HCT116 (cell line): Measurements from ENCODE around the gene DNAJC10. TPM values are rescaled to one million over a fixed set of nuclear protein-coding genes. Genes with fewer than 3 reads are reported as not detected.

Experiments
- ATAC-seq: fragments of 200-7000 bp; cut with Tn5 transposase; 2 replicates; pipeline ENCODE4 v1.9.1; 2020; ENCODE audit warnings: mild to moderate bottlenecking, moderate library complexity
- Bru-seq: library from RNA; stranded (reverse); fragments of 400-500 nt; gene quantifications from one replicate; lab custom pipeline; 2021; lab: Mats Ljungman, UMichigan
- BruChase-seq, 2 experiments: library from RNA; stranded (reverse); fragments of 400-500 nt; gene quantifications; one replicate each; lab custom pipeline; 2021; lab: Mats Ljungman, UMichigan
- BruUV-seq: library from RNA; stranded (reverse); fragments of 400-500 nt; replicated peaks from 2 replicates; lab custom pipeline; 2021; lab: Mats Ljungman, UMichigan
- CTCF ChIA-PET: fragments of 300-600 bp; sonication (Branson Sonifier 250); formaldehyde crosslinking; loops from one replicate; lab custom pipeline; 2021; ENCODE audit warnings: antibody characterized with exemption; lab: Charles Lee
- POLR2A ChIA-PET: fragments of 300-600, 350-600 bp; sonication (Branson Sonifier 250); formaldehyde crosslinking; loops from one replicate; lab custom pipeline; 2021; ENCODE audit warnings: antibody characterized with exemption; lab: Charles Lee
- RAD21 ChIA-PET, 2 experiments: fragments of 300-600 bp; sonication (Branson Sonifier 250); formaldehyde crosslinking; loops; one replicate each; lab custom pipeline; 2023; ENCODE audit warnings: low total read pairs in 2 of 2; ENCODE audit not compliant: uncharacterized antibody in 2 of 2, unreplicated experiment in 2 of 2, low non-redundant PET in 1 of 2; lab: Charles Lee
- DNase-seq: peaks from one replicate; pipeline ENCODE4 v3.0.0-alpha.2; 2010; ENCODE audit warnings: low read depth, low spot score
- H2AFZ ChIP-seq: fragments of 200-600 bp; shearing (Covaris generic), sonication (generic); 2 replicates; pipeline ENCODE4 v1.6.1; 2017; ENCODE audit warnings: low read depth, mixed run types, mixed read lengths, antibody characterized with exemption, low read length; ENCODE audit not compliant: poor library complexity, severe bottlenecking
- H3K27ac ChIP-seq: 2 replicates; pipeline ENCODE4 v1.5.1; 2012; ENCODE audit warnings: low read depth, low read length
- H3K27me3 ChIP-seq: fragments of 200-600 bp; sonication (generic); 2 replicates; pipeline ENCODE4 v1.6.1; 2016; ENCODE audit warnings: mixed run types, low read length, mixed read lengths; ENCODE audit not compliant: insufficient read depth
- H3K36me3 ChIP-seq, 2 experiments: fragments of 200-500 bp in 1 of 2; fragments of 200-600 bp in 1 of 2; sonication (Bioruptor generic) in 1 of 2; sonication (generic) in 1 of 2; 2 replicates each; pipeline versions ENCODE4 v1.5.1 to v1.6.1; 2014 to 2016; ENCODE audit warnings: low read length in 2 of 2, inconsistent platforms in 1 of 2, mixed read lengths in 1 of 2, mixed run types in 1 of 2; ENCODE audit not compliant: insufficient read depth in 2 of 2, control insufficient read depth in 1 of 2
- H3K4me1 ChIP-seq, 2 experiments: fragments of 200-600 bp in 1 of 2; sonication (generic) in 1 of 2; 2 replicates each; pipeline versions ENCODE4 v1.5.1 to v1.6.1; 2012 to 2017; ENCODE audit warnings: low read length in 2 of 2, inconsistent platforms in 1 of 2, mild to moderate bottlenecking in 1 of 2, mixed read lengths in 1 of 2, mixed run types in 1 of 2, moderate library complexity in 1 of 2; ENCODE audit not compliant: insufficient read depth in 2 of 2, control insufficient read depth in 1 of 2
- H3K4me2 ChIP-seq: fragments of 200-600 bp; sonication (generic); 2 replicates; pipeline ENCODE4 v1.6.1; 2017; ENCODE audit warnings: mixed run types, low read length, mixed read lengths
- H3K4me3 ChIP-seq, 2 experiments: fragments of 200-600 bp in 1 of 2; sonication (generic) in 1 of 2; replicated peaks in 1 of 2; 2 replicates each; pipeline ENCODE4 v1.5.1; 2011 to 2016; ENCODE audit warnings: low read length in 2 of 2, control low read depth in 1 of 2, low read depth in 1 of 2, mild to moderate bottlenecking in 1 of 2, mixed read lengths in 1 of 2, mixed run types in 1 of 2
- H3K79me2 ChIP-seq: fragments of 200-600 bp; sonication (generic); 2 replicates; pipeline ENCODE4 v1.6.1; 2017; ENCODE audit warnings: mild to moderate bottlenecking, mixed run types, low read length, moderate library complexity, mixed read lengths; ENCODE audit not compliant: insufficient read depth
- H3K9ac ChIP-seq: fragments of 200-600 bp; sonication (generic); 2 replicates; pipeline ENCODE4 v1.6.1; 2016; ENCODE audit warnings: low read length, mixed read lengths
- H3K9me2 ChIP-seq: fragments of 200-600 bp; sonication (generic), shearing (Covaris generic); 2 replicates; pipeline ENCODE4 v1.6.1; 2017; ENCODE audit warnings: mixed run types, mild to moderate bottlenecking, moderate library complexity; ENCODE audit not compliant: insufficient read depth
- H3K9me3 ChIP-seq, 2 experiments: fragments of 200-500 bp in 1 of 2; fragments of 200-600 bp in 1 of 2; sonication (Bioruptor generic) in 1 of 2; sonication (generic) in 1 of 2; 2 replicates each; pipeline ENCODE4 v1.6.1; 2014 to 2017; ENCODE audit warnings: low read length in 2 of 2, mixed read lengths in 2 of 2, inconsistent platforms in 1 of 2, low read depth in 1 of 2, mild to moderate bottlenecking in 1 of 2, mixed run types in 1 of 2, moderate library complexity in 1 of 2; ENCODE audit not compliant: control insufficient read depth in 1 of 2, insufficient read depth in 1 of 2
- H4K20me1 ChIP-seq: fragments of 200-600 bp; sonication (generic), shearing (Covaris generic); 2 replicates; pipeline ENCODE4 v1.6.1; 2017; ENCODE audit warnings: mixed run types, mild to moderate bottlenecking, moderate library complexity; ENCODE audit not compliant: insufficient read depth
- CBX3 ChIP-seq: IDR thresholded peaks from 2 replicates; pipeline ENCODE4 v1.6.1; 2012; ENCODE audit warnings: low read depth
- CEBPB ChIP-seq: IDR thresholded peaks from 2 replicates; pipeline ENCODE4 v1.6.1; 2012; ENCODE audit warnings: low read depth
- EGR1 ChIP-seq: IDR thresholded peaks from 2 replicates; pipeline ENCODE4 v1.6.1; 2012; ENCODE audit warnings: low read depth
- ELF1 ChIP-seq: IDR thresholded peaks from 2 replicates; pipeline ENCODE4 v1.6.1; 2012; ENCODE audit warnings: low read depth, borderline replicate concordance
- EZH2phosphoT487 ChIP-seq: fragments of 200-600 bp; IDR thresholded peaks from 2 replicates; pipeline ENCODE4 v1.6.1; 2018; ENCODE audit warnings: antibody characterized with exemption, borderline replicate concordance
- FOSL1 ChIP-seq: IDR thresholded peaks from 2 replicates; pipeline ENCODE4 v1.6.1; 2012; ENCODE audit warnings: low read depth
- POLR2A ChIP-seq: IDR thresholded peaks from 2 replicates; pipeline ENCODE4 v1.7.0; 2011; ENCODE audit warnings: borderline replicate concordance; ENCODE audit not compliant: insufficient read depth, insufficient read length; ENCODE audit errors: extremely low read depth
- POLR2AphosphoS5 ChIP-seq: IDR thresholded peaks from 2 replicates; pipeline ENCODE4 v1.6.1; 2011; ENCODE audit warnings: mild to moderate bottlenecking, low read depth, low read length, moderate library complexity
- SIN3A ChIP-seq: IDR thresholded peaks from 2 replicates; pipeline ENCODE4 v1.6.1; 2012; ENCODE audit warnings: low read depth
- SP1 ChIP-seq: IDR thresholded peaks from 2 replicates; pipeline ENCODE4 v1.6.1; 2012; ENCODE audit warnings: low read depth
- TCF7L2 ChIP-seq: IDR thresholded peaks from 2 replicates; pipeline ENCODE4 v1.7.0; 2011; ENCODE audit warnings: borderline replicate concordance, inconsistent platforms; ENCODE audit not compliant: insufficient read depth, insufficient read length; ENCODE audit errors: extremely low read depth
- ZNF274 ChIP-seq: fragments of 200-500 bp; sonication (Bioruptor generic); IDR thresholded peaks from 2 replicates; pipeline ENCODE4 v1.6.1; 2014; ENCODE audit warnings: mild to moderate bottlenecking, low read depth, low read length, inconsistent platforms
- intact Hi-C: fragments of 100-400 bp; cut with micrococcal nuclease; formaldehyde crosslinking; loops from 2 replicates; pipeline ENCODE4 v1.10.0; 2022
- long read RNA-seq: library from polyadenylated mRNA; unstranded; transcript quantifications from one replicate; pipeline ENCODE4 v2.0.0, GENCODE V29; 2021; ENCODE audit not compliant: unreplicated experiment
- polyA plus RNA-seq: library from polyadenylated mRNA; unstranded; fragments of >200 nt; gene quantifications from 2 replicates; pipeline ENCODE4 v1.2.1, GENCODE V29; 2012; ENCODE audit warnings: missing spikeins
- total RNA-seq: library from RNA; stranded (reverse); gene quantifications from one replicate; pipeline ENCODE4 v1.2.1, GENCODE V29; 2021; ENCODE audit not compliant: unreplicated experiment
- TF ChIP-seq, protein P1 (sequence below): IDR thresholded peaks from 2 replicates; pipeline ENCODE4 v1.6.1; 2012; ENCODE audit warnings: low read depth
- TF ChIP-seq, protein P2 (sequence below), 3 experiments: fragments of 200-600 bp in 1 of 3; sonication (generic) in 1 of 3; IDR thresholded peaks in 2 of 3; conservative IDR thresholded peaks in 1 of 3; 2 replicates each; pipeline ENCODE4 v1.5.1; 2012 to 2017; ENCODE audit warnings: low read depth in 2 of 3, low read length in 2 of 3, antibody characterized with exemption in 1 of 3, borderline replicate concordance in 1 of 3, control low read depth in 1 of 3, mild to moderate bottlenecking in 1 of 3, mixed read lengths in 1 of 3, mixed run types in 1 of 3, moderate library complexity in 1 of 3; ENCODE audit not compliant: insufficient read depth in 1 of 3
- TF ChIP-seq, protein P3 (sequence below): IDR thresholded peaks from 2 replicates; pipeline ENCODE4 v1.6.1; 2012

The DNAJC10 gene, protein sequence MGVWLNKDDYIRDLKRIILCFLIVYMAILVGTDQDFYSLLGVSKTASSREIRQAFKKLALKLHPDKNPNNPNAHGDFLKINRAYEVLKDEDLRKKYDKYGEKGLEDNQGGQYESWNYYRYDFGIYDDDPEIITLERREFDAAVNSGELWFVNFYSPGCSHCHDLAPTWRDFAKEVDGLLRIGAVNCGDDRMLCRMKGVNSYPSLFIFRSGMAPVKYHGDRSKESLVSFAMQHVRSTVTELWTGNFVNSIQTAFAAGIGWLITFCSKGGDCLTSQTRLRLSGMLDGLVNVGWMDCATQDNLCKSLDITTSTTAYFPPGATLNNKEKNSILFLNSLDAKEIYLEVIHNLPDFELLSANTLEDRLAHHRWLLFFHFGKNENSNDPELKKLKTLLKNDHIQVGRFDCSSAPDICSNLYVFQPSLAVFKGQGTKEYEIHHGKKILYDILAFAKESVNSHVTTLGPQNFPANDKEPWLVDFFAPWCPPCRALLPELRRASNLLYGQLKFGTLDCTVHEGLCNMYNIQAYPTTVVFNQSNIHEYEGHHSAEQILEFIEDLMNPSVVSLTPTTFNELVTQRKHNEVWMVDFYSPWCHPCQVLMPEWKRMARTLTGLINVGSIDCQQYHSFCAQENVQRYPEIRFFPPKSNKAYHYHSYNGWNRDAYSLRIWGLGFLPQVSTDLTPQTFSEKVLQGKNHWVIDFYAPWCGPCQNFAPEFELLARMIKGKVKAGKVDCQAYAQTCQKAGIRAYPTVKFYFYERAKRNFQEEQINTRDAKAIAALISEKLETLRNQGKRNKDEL
- 80.4 TPM for total RNA-seq
- 18.5 and 26.7 TPM in 2 replicates for polyA plus RNA-seq
- Bru-seq, nascent RNA: percentile 83 among the genes with signal in this experiment
- percentile 89 among the genes with signal in this experiment for BruChase-seq, experiment 1, labeled RNA remaining after a 6-hour chase
- BruChase-seq, experiment 2, labeled RNA remaining after a 2-hour chase: percentile 86 among the genes with signal in this experiment
- long read RNA-seq, full-length matches to known transcripts: 70 of 157 reads
- long read RNA-seq, partial matches to known transcripts: 15 of 157 reads
- long read RNA-seq, other reads (novel, unspliced or antisense): 72 of 157 reads

DNA sequence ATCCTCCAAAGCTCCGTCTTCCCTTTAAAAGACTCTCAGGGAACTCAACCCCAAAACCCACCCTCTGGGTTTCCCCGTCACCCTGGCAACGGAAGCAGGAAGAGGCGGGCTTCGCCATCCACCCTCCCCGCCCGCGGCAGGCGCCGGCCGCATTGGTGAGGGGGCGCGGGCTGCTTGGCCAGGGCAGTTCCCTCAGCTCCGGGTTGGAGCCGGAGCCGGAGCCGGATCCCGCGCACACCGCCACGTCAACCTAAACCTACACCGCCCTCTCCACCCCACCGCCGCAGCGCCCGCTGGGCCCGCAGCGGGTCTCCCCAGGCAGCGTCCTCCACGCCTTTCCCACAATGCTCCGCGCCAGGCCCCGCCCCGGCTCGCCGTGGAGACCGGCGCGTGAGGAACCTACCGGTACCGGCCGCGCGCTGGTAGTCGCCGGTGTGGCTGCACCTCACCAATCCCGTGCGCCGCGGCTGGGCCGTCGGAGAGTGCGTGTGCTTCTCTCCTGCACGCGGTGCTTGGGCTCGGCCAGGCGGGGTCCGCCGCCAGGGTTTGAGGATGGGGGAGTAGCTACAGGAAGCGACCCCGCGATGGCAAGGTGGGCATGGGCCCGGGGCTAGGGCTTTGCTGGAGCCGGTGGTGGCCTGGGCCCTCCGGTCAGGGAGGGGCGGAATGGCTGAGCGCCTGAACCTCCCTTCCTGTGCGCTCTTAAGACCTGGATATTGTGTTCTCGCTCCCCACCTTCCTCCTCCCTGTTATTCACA lies at the start of gene DNAJC10:
DNAJC10 (plus strand) TSS at position 366 of the 758 bp plus-strand sequence. CDS start 1,830 bp downstream, outside the sequence.
- H3K4me3 ChIP-seq: peak within 1 kb of the TSS; percentile 90 to 97
- peaks cover 9 to 13% of the 10 kb centered on the region in 2 experiments; a peak in 3 of 4 replicates for H3K36me3 ChIP-seq
- peaks cover 21% of the 10 kb centered on the region for H3K79me2 ChIP-seq
- H3K27ac ChIP-seq: peak within 1 kb of the TSS; percentile 71
- H2AFZ ChIP-seq: peak within 1 kb of the TSS; percentile 96
- peaks cover 8 to 18% of the 10 kb centered on the region in 2 experiments; a peak in 2 of 4 replicates for H3K4me1 ChIP-seq
- intact Hi-C loops: no loop called here
- ChIA-PET CTCF (interaction anchor here (1.8 kb wide), 1 partner anchor 49 kb away, joined by 5 read pairs; no protein-coding TSS in a partner anchor), RAD21 (interaction anchor here in 1 of 2 experiments (1.2 kb wide), 1 partner anchor 49 kb away, joined by 3 read pairs; no protein-coding TSS in a partner anchor), POLR2A (interaction anchor here (1.0 kb wide), 1 partner anchor 264 kb away, joined by 3 read pairs; no protein-coding TSS in a partner anchor)
- H3K9me2 ChIP-seq: no peaks in the 10 kb centered on the region
- H4K20me1 ChIP-seq: 0 out of 2 replicates have a peak, but pooled peaks cover 3% of the 10 kb centered on the region
- peak; percentile 46 for DNase-seq
- BruUV-seq: no TSS peak
- H3K4me2 ChIP-seq: peak within 1 kb of the TSS; percentile 93
- H3K27me3 ChIP-seq: no peaks in the 10 kb centered on the region
- peak; percentile 93 for ATAC-seq
- peak within 1 kb of the TSS; percentile 89 for H3K9ac ChIP-seq
- H3K9me3 ChIP-seq: no peaks in the 10 kb centered on the region
- TF ChIP-seq POLR2AphosphoS5: peak; percentile 89
- peak; percentile 60 for TF ChIP-seq ELF1
- TF ChIP-seq, protein P1, sequence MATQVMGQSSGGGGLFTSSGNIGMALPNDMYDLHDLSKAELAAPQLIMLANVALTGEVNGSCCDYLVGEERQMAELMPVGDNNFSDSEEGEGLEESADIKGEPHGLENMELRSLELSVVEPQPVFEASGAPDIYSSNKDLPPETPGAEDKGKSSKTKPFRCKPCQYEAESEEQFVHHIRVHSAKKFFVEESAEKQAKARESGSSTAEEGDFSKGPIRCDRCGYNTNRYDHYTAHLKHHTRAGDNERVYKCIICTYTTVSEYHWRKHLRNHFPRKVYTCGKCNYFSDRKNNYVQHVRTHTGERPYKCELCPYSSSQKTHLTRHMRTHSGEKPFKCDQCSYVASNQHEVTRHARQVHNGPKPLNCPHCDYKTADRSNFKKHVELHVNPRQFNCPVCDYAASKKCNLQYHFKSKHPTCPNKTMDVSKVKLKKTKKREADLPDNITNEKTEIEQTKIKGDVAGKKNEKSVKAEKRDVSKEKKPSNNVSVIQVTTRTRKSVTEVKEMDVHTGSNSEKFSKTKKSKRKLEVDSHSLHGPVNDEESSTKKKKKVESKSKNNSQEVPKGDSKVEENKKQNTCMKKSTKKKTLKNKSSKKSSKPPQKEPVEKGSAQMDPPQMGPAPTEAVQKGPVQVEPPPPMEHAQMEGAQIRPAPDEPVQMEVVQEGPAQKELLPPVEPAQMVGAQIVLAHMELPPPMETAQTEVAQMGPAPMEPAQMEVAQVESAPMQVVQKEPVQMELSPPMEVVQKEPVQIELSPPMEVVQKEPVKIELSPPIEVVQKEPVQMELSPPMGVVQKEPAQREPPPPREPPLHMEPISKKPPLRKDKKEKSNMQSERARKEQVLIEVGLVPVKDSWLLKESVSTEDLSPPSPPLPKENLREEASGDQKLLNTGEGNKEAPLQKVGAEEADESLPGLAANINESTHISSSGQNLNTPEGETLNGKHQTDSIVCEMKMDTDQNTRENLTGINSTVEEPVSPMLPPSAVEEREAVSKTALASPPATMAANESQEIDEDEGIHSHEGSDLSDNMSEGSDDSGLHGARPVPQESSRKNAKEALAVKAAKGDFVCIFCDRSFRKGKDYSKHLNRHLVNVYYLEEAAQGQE: no peak
- TF ChIP-seq FOSL1: no peak
- TF ChIP-seq CEBPB: no peak
- no peak for TF ChIP-seq TCF7L2
- no peak for TF ChIP-seq ZNF274
- TF ChIP-seq, protein P2, sequence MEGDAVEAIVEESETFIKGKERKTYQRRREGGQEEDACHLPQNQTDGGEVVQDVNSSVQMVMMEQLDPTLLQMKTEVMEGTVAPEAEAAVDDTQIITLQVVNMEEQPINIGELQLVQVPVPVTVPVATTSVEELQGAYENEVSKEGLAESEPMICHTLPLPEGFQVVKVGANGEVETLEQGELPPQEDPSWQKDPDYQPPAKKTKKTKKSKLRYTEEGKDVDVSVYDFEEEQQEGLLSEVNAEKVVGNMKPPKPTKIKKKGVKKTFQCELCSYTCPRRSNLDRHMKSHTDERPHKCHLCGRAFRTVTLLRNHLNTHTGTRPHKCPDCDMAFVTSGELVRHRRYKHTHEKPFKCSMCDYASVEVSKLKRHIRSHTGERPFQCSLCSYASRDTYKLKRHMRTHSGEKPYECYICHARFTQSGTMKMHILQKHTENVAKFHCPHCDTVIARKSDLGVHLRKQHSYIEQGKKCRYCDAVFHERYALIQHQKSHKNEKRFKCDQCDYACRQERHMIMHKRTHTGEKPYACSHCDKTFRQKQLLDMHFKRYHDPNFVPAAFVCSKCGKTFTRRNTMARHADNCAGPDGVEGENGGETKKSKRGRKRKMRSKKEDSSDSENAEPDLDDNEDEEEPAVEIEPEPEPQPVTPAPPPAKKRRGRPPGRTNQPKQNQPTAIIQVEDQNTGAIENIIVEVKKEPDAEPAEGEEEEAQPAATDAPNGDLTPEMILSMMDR (IDR thresholded peaks at IDR 0.05 in 2 of 3, conservative IDR thresholded peaks at IDR 0.05 in 1 of 3; ENCODE audit: borderline replicate concordance in 1 of 3, insufficient read depth in 1 of 3, low read depth in 2 of 3, low read length in 2 of 3): no peak
- TF ChIP-seq POLR2A: peak; percentile 89
- TF ChIP-seq SP1: 0 out of 2 replicates have a peak, but pooled peaks have one; percentile 12
- no peak for TF ChIP-seq EGR1
- peak; percentile 90 for TF ChIP-seq SIN3A
- no peak for TF ChIP-seq EZH2phosphoT487
- no peak for TF ChIP-seq CBX3
- TF ChIP-seq, protein P3, sequence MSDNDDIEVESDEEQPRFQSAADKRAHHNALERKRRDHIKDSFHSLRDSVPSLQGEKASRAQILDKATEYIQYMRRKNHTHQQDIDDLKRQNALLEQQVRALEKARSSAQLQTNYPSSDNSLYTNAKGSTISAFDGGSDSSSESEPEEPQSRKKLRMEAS: peak; percentile 84
